Adipocyte (in vitro differentiated cells): ENCODE measurements around the gene ESYT1.

Experiments
- DNase-seq: peaks from one replicate; pipeline ENCODE4 v3.0.0-alpha.2; 2015; ENCODE audit warnings: low read depth
- H3K27me3 ChIP-seq: replicated peaks from 2 replicates; pipeline ENCODE4 v1.7.0; 2013; ENCODE audit warnings: mild to moderate bottlenecking, low read length, moderate library complexity; ENCODE audit not compliant: control insufficient read depth, insufficient read depth
- H3K36me3 ChIP-seq: 2 replicates; pipeline ENCODE4 v1.7.0; 2013; ENCODE audit warnings: low read length, mild to moderate bottlenecking, moderate library complexity; ENCODE audit not compliant: control insufficient read depth, insufficient read depth, severe bottlenecking
- H3K4me1 ChIP-seq: 2 replicates; pipeline ENCODE4 v1.7.0; 2013; ENCODE audit warnings: mild to moderate bottlenecking, low read length, moderate library complexity; ENCODE audit not compliant: control insufficient read depth, insufficient read depth
- H3K4me3 ChIP-seq: 2 replicates; pipeline ENCODE4 v1.7.0; 2013; ENCODE audit warnings: mild to moderate bottlenecking, low read length, moderate library complexity
- H3K9ac ChIP-seq: 2 replicates; pipeline ENCODE4 v1.7.0; 2013; ENCODE audit warnings: mild to moderate bottlenecking, low read length, moderate library complexity
- H3K9me3 ChIP-seq: 2 replicates; pipeline ENCODE4 v1.7.0; 2013; ENCODE audit warnings: mild to moderate bottlenecking, low read length, moderate library complexity; ENCODE audit not compliant: control insufficient read depth

The ESYT1 gene

GRCh38 chr12:56129942-56130495, 2.0 kb downstream of the ESYT1 start:
- Histone ChIP-seq H3K9ac (peak overlapping the region; percentile 98), H3K4me3 (peak overlapping the region; percentile 96), H3K9me3 (no peaks in the 10 kb centered on the region), H3K36me3 (peaks cover 48% of the 10 kb centered on the region), H3K27me3 (no peaks in the 10 kb centered on the region), H3K4me1 (peaks cover 33% of the 10 kb centered on the region)
- no peak for DNase-seq

DNA sequence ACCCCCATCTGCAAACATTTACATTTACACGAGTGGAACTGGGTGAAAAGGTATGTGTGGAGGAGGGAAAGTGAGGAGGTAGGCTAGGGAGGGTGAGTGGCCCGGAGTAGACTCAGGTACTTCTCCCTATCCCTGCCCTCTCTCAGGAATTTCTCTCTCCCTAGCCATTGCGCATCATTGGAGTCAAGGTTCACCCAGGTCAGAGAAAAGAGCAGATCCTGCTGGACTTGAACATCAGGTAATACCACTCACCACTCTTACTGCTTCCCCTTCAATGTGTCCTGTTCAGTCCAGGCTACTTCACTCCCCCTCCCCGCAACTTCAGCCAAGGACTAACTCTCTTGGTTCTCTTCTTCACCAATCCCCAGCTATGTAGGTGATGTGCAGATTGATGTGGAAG, 2.8 kb downstream of the ESYT1 start:
- Histone ChIP-seq H3K4me3 (no peak overlapping the region), H3K9me3 (no peaks in the 10 kb centered on the region), H3K4me1 (peaks cover 26% of the 10 kb centered on the region), H3K27me3 (no peaks in the 10 kb centered on the region), H3K36me3 (peaks cover 54% of the 10 kb centered on the region), H3K9ac (no peak overlapping the region)
- no peak for DNase-seq

- no peaks in the 10 kb centered on the region for H3K27me3 ChIP-seq
- no peak for DNase-seq
- H3K9ac ChIP-seq, result no peak overlapping the region
- peaks cover 94% of the 10 kb centered on the region for H3K36me3 ChIP-seq
- H3K4me3 ChIP-seq, result no peak overlapping the region
- H3K9me3 ChIP-seq, result no peaks in the 10 kb centered on the region
- H3K4me1 ChIP-seq, result peaks cover 4% of the 10 kb centered on the region
These were observed 6.8 kb downstream of the ESYT1 start for GRCh38 chr12:56134897-56135296.

- Histone ChIP-seq H3K36me3 (peaks cover 95% of the 10 kb centered on the region), H3K4me1 (no peaks in the 10 kb centered on the region)
These were observed 9.9 kb downstream of the ESYT1 start for GRCh38 chr12:56137853-56138571.

DNA sequence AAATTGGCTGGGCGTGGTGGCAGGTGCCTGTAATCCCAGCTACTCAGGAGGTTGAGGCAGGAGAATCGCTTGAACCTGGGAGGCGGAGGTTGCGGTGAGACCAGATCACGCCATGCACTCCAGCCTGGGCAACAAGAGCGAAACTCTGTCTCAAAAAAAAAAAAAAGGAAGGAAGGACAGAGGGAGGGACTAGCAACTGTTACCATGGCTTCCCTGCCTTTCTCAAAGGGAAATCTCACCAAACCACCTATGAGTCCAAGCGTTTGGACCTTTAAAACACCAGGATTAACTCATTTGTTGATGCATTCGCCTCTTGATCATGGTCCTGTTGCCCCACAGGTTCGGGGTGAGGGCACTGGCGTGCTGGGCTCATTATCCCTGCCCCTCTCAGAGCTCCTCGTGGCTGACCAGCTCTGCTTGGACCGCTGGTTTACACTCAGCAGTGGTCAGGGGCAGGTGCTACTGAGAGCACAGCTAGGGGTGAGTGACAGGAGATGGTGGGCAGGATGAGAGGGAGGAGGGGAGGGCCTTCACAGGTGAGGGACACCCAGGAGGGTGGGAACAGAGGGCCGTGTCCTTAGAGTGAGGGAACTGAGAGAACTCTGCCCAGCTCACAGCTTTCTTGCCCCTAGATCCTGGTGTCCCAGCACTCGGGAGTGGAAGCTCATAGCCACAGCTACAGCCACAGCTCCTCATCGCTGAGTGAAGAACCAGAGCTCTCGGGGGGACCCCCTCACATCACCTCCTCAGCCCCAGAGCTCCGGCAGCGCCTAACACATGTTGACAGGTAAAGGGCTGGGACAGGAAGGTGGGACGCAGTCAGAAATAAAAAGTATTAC, 14.1 kb downstream of the ESYT1 start:
- H3K36me3 ChIP-seq, result peaks cover 75% of the 10 kb centered on the region

More at GRCh38 chr12:56137853-56138571, 9.9 kb downstream of the ESYT1 start:
- Histone ChIP-seq H3K9me3 (no peaks in the 10 kb centered on the region), H3K4me3 (no peak overlapping the region), H3K9ac (no peak overlapping the region), H3K27me3 (no peaks in the 10 kb centered on the region)
- no peak for DNase-seq

DNA sequence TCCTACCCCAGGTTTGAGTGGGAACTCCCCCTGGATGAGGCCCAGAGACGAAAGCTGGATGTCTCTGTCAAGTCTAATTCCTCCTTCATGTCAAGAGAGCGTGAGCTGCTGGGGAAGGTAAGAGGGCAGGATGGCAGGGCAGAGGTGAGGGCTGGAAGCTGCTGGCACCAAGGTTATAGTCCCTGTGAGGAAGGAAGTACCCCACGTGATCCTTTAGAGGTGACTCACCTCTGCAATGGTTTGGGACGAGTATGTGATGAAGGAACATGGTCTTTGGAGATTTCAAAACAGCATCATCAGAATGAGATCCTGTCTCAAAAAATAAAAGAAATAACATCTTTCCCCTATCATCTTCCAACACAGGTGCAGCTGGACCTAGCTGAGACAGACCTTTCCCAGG, 15.2 kb downstream of the ESYT1 start:
- no peak for DNase-seq
- Histone ChIP-seq H3K9ac (no peak overlapping the region), H3K4me1 (peaks cover 39% of the 10 kb centered on the region), H3K36me3 (peaks cover 65% of the 10 kb centered on the region), H3K4me3 (no peak overlapping the region), H3K9me3 (no peaks in the 10 kb centered on the region), H3K27me3 (no peaks in the 10 kb centered on the region)

More for the DNA sequence above, 14.1 kb downstream of the ESYT1 start:
- H3K9ac ChIP-seq, result no peak overlapping the region
- H3K27me3 ChIP-seq, result no peaks in the 10 kb centered on the region
- H3K9me3 ChIP-seq, result no peaks in the 10 kb centered on the region
- H3K4me1 ChIP-seq, result peaks cover 30% of the 10 kb centered on the region
- DNase-seq, result no peak
- no peak overlapping the region for H3K4me3 ChIP-seq

DNA sequence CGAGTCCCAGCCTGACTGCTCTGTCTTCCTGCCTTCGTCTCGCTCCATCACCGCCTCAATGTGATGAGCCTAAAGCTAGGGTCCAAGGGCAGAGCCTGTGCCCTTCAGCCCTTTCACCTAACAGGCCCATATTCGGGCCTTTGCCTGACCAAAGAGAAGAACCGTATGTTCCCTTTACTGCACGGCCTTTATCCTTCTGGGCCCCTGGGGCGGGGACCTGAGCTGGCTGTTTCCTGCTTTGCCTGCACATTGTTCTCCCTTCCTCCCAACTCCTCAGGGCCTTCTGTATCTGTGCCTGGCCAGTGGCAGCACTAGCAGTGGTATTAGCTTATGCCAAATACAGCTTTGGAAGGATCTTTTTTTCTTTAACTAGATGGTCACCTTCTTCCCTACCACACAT, 15.8 kb downstream of the ESYT1 start:
- Histone ChIP-seq H3K4me3 (no peak overlapping the region), H3K36me3 (peaks cover 58% of the 10 kb centered on the region), H3K9me3 (no peaks in the 10 kb centered on the region), H3K9ac (no peak overlapping the region), H3K27me3 (no peaks in the 10 kb centered on the region), H3K4me1 (peaks cover 44% of the 10 kb centered on the region)
- DNase-seq, result no peak

- H3K4me1 ChIP-seq, result peaks cover 44% of the 10 kb centered on the region
- no peak overlapping the region for H3K9ac ChIP-seq
- H3K27me3 ChIP-seq, result no peaks in the 10 kb centered on the region
- H3K36me3 ChIP-seq, result peaks cover 45% of the 10 kb centered on the region
- DNase-seq, result no peak
- no peaks in the 10 kb centered on the region for H3K9me3 ChIP-seq
- no peak overlapping the region for H3K4me3 ChIP-seq
These were observed 17.1 kb downstream of the ESYT1 start for GRCh38 chr12:56145217-56145616.

GRCh38 chr12:56146492-56147460, 18.7 kb downstream of the ESYT1 start:
- DNase-seq, result no peak
- Histone ChIP-seq H3K27me3 (no peaks in the 10 kb centered on the region), H3K9me3 (no peaks in the 10 kb centered on the region), H3K9ac (peak overlapping the region; percentile 68), H3K4me3 (no peak overlapping the region), H3K4me1 (peaks cover 56% of the 10 kb centered on the region), H3K36me3 (peaks cover 32% of the 10 kb centered on the region)

DNA sequence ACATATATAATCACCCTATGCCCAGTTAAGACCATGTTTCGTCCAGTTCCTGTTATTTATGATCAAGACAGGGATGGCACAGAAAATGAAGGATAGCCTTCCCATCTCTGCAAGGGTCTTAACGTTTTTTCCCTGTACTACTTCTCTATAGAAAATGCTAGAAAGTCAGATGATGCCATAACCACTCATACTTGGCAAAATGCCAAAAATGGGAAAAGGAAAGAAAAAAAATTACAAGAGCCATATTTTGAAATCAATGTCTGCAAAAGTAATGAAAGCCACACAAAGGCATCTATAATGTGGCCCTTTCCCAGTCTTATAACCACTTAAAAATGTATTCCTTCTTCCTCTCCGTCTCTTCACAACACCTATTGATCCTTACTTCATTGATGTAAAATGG, 22.5 kb downstream of the ESYT1 start:
- Histone ChIP-seq H3K9ac (peak overlapping the region; percentile 1), H3K4me1 (peaks cover 50% of the 10 kb centered on the region), H3K4me3 (no peak overlapping the region), H3K36me3 (no peaks in the 10 kb centered on the region), H3K27me3 (no peaks in the 10 kb centered on the region), H3K9me3 (no peaks in the 10 kb centered on the region)
- DNase-seq, result peak; percentile 56
